ENCODE data around the gene BDKRB2.

Gene BDKRB2

DNA sequence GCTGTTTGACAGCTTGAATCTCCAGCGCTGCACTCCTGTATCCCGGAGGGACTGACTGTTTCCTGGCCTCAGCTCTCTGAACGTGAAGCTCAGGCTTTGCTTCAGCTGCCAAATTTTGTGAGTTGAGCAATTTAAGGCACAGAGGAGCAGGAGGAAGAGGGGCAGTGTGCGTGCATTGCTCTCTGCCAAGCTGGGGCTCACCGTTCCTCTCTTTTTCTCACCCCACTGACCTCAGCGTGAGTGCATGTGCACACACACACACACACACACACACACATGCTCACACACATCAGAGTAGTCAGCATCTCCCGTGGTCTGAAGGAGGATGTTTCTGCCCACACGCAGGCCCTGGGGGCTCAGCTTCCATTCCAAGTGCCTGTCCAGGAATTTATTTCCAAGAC, 27.8 kb upstream of the BDKRB2 start:
- DNase-seq, result no peak

DNA sequence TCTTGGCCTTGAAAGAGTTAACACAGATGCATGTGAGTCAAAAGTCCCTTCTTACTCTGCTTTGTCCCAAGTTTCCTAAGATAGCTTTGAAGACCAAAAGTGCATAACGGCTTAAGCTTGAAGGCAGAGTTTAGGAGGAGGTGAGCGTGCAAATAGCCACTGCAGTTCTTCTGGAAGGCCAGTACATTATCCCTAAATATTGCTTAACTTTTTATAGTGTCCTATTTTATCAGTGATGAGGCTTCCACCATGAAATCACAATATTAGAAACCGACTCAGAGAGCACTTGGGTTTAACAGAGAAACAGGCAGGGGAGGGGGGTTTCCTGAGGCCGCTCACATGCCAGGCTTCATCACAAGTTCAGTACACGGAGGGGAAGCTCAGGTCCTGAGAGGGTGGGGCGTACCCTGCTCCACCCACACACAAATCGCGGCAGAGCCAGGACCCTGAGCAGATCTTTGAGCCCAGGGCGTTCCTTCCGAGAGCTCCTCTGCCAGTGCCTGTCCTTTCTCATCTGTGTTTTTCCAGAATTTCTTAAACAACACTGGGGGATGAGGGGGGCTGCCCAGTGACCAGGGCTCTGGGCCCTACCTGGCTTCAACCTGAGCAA, 26.8 kb upstream of the BDKRB2 start:
- DNase-seq, result peak in 3 of 4 experiments; percentile 5 to 17 (median 8)

DNA sequence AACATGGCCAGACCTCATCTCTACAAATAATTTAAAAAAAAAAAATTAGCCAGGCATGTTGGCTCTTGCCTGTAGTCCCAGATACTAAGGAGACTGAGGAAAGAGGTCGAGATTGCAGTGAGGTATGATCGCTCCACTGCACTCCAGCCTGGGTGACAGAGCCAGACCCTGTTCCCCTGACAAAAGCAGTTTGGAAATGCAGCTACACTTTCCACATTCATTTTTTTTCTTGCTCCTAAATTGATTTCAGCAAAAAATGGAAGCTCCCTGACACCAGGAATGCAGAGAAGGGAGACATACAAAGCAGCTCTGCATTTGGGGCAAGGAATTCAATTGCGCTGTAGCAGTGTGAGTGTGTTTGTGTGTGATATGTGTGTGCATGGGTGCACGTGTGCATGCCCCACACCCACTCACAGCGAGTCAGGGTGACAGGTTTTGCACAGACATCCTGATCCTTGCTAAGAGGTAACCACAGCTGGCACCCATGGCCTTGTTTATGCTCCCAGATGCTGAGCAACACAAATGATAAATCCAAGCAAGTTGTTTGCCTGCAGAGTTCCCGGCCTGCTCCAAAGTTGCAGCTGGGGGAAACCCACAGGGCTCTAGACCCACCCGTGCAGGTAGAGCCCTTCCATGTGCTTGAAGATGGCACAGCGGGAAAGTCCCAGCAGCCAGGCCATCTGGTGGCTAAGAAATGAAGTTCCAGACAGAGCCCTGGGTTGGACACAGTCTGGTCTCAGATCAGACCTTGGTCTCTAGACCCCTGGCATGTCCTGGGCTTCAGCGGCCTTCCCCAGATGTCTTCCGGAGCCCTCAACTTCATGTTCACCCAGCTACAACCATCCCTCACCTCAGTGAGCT, 25.9 kb upstream of the BDKRB2 start:
- no peak for DNase-seq

DNA sequence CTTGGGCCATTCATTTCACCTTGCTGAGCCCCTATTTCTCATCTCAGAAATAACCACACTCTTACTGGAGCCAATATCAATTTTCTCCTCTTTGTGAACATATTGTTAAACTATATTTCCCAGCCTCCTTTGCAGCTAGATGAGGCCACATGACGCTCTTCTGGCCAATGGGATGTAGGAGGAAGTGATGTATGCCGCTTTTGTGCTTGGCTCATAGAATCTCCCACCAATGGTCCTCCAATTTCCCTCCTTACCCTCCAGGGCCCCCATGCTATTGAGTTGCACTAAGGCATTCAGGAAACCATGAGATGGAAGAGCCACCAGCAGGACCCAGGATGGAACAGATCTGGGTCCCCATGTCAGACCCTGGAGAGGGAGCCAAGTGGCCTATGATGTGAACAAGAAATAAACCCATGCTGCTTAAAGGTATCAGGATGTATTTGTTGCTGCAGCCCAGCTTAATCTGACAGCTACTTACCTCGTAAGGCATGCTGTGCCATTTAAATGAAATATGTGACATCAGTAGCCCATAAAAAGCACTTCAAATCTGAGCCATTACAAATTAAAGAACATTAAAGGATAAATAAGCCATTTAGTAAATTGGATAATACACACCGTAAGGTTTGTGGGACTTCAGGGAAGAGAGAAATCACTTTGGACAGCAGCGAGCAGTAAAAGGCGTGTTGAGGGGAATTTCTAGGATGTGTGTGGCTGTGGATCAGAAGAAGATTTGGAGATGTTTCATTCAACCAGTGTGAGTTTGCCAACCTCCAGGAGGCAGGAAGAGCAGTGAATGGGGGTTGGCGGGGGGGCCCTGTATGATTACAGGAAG, 24.4 kb upstream of the BDKRB2 start:
- no peak for DNase-seq

DNA sequence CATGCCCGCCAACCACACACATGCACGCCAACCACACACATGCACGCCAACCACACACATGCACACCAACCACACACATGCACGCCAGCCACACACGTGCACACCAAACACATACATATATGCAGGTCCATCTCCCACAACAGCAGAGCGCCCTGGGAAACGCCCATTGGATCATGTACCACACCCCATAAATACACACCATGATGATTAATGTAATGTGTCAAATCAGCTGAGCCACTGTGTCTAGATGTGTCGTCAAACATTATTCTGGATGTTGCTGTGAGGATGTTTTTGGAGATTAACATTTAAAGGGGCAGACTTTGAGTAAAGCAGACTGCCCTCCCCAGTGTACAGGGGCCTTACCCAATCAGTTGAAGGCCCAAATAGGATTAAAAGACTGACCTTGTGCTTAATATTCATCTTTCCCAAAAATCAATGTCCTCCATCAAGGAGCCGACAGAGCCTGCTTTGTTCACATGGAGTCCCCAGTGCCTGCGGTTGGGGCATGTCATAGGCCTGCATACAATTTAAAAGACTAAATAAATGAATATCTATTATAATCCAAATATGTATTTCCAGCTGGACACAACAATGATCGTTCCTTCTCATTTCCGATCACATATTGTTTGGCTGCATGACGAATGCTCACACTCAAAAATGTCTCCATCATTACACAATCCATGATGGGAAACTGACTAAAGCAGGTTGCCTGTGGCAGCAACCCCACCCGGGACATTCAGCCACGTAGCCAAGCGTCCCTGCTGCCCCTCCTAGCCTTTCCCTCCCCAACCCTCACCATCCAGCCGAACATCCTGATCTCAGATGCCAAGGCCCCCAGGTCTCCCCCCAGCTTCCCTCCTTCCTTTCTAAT, 23.2 kb upstream of the BDKRB2 start:
- no peak for DNase-seq

DNA sequence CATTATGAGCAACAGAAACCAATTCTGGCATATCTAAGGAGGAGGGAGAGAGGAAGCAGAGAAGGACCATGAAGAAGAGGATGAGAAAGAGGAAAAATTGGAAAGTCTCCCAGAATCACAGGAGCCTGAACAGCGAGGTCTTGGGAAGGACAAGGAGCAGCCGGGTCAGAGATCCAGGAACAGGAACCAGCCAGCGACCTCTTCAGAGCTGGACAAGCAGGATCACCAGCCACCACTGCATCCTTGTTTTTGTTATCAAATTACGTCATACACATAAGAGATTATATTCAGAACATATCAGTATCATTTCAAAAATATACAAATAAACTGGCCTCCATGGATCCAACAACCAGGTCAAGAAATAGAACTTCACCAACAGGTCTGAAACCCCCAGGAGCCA, 22.1 kb upstream of the BDKRB2 start:
- DNase-seq, result no peak

DNA sequence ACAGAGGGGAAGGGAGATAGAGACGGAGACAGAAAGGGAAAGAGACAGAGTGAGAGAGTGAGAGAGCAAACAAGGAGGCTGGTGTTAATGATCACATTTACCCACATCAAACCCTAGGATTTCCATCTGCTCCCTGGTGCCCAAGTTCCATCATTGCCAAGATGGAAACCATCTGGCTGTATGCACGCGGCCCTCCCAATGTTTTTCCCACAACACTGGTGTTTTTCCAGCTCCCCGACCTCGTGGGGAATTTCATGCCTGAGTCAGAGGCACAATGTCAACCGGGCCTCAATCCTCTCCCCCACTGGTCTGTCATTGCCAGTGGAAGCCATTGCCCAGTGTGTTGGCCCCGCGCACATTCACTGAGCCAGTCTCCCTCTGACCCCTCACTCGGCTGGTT, 19.9 kb upstream of the BDKRB2 start:
- no peak for DNase-seq

DNA sequence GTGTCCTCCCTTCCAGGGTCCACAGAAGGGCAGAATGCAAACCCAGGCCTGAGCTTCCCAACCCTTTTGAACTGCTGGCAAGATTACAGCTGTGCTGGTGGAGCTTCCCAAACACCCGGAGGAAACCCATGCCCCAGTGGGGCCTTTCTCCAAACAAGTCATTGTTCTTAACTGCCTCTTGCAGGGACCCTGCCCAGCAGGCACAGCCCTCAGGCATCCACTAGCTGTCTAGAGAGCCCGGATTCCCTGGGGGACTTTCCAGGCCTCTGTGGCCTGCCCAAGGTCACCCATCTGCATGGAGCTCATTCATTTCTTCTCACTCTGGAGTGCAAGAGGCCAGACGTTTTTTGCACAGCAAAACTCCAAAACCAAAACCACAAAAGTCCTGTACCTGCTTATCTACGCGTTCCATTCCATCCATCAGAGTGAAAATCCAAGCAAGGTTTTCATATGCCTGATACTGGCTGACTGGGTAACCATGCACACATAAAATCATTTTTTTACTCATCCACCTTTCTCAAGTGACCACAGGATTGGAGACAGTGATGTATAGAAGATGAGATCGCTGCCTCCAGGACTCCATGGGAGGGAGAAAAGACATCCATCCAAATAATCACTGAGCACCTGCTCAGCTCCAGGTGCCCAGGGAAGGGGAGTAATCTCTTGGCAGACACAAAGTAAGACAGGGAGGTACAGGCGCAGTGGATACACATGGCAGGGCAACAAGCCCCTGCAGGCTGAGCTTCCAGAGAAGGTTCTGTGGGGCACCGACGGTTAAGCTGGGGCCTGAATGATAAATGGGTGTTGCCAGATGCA, 17.2 kb upstream of the BDKRB2 start:
- no peak for DNase-seq

DNA sequence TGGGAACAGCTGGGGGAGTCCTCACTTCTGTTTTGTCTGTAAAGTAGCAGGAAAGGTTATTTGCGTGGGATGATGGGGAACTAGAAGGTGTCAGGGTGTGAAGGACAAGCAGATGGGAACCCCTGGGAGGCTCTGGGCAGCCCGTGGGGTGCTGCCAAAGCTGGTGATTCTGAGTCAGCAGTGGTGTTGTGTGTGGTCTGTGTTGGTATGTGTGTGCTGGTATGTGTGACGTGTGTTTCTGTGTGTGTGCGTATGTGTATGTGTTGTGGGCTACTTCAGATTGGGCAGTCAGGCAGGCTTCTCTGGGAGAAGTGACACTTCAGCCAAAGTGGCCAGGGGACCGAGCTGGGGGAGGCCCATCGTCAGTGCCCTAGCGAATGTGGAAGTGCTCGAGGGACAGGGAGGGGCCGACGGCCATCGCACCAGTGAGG, 15.3 kb upstream of the BDKRB2 start:
- DNase-seq, result peak; percentile 60 to 81 (median 72)

DNA sequence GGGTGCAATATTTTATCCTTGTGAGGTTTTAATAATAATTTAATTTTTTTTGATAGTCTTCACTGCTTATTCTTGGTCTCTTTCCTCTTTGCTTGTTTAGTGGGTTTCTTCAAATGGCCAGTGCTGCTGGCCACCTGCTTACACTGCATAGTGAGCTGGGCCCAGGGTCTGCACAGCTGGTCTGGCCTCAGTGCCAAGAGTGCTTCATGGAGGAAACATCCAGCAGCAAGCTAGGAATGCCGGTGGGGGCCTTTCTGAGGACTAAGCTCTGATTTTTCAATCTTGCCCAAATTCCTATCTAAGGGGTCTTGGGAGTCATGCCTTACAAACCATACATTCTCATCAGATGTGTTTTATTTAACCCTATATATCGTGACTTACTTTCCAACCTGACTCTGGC, 13.3 kb upstream of the BDKRB2 start:
- no peak for DNase-seq

DNA sequence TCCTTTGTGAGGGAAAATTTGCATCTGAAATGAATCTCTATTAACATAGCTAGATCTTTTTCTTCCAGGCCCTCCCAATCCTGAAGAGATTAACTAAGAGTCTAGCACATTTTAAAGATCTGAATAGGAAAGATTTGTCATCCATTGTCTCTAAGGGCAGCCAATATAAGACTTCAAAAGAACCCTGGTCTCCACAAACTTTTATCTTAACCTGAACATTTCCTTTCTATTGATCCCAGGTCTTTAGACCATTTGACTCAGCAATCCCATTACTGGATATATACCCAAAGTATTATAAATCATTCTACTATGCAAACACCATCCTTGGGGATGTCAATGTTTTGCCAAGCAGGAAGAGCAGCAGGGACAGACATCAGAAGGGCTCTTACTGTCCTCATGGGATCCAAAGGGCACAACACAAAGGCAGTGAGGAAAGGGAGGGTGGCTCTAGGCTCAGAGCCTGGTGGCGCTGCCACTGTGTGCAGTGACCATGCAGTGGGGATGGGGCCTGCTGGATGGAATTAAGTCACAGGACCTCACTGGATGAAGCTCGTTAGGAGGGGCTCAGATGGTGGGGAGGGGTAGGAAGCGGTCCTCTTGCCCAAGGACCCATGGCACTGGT, 12.7 kb upstream of the BDKRB2 start:
- DNase-seq, result no peak

DNA sequence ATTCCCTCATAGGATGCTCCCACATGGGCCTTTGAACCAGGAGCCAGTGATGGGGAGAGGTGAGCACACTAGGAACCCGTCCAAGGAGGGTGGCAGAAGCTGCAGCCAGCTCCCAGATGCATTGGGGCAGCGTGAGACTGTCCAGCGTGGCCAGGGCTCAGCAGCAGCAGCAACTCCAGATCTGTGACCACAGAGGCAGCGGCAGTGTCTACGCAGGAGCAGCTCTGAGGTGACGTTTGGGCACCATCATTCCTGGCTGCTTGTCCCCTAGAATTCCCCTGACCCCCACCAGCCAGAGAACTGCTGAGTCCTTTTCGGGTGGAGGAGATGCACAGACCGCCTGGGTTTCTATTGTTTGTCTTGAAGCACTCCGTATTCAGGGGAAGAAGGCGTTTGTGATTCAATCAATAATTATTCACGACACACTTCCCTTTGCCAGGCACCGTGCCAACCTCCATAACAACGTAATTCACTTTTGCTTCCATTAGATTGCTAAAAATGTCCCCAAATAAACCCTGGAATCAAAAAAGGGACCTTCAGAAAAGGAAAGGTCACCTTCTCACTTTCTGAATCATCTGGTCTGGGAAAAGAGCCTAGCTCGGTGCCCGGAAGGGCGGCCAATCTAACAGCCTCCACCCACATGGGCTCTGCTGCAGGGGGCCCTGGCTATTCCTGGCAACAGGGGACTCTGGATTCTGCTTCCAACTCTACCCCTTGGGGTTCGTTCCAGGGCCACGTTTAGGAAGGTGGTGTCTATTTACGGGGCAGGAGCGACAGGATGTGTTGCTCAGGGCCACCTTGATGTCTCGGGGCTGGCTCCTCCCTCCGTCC, 11.4 kb upstream of the BDKRB2 start:
- DNase-seq, result no peak

DNA sequence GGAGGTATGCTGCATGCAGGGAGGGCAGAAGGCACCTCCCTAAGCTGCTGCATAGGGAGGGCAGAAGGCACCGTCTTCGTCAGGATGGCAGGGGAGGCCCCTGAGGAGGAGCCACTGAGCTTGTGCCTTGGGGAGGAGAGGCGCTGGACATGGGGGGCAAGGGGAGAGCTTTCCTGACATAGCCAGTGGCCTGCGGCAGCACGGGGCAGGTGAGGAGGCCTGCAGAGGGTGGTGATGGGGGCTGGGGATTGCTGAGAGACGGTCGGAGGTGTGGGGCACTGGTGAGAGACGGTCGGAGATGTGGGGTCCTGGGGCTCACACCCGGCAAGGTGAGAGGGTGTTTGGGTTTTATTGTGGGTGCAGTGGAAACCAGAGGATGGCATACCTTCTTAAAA, 10.4 kb upstream of the BDKRB2 start:
- no peak for DNase-seq

DNA sequence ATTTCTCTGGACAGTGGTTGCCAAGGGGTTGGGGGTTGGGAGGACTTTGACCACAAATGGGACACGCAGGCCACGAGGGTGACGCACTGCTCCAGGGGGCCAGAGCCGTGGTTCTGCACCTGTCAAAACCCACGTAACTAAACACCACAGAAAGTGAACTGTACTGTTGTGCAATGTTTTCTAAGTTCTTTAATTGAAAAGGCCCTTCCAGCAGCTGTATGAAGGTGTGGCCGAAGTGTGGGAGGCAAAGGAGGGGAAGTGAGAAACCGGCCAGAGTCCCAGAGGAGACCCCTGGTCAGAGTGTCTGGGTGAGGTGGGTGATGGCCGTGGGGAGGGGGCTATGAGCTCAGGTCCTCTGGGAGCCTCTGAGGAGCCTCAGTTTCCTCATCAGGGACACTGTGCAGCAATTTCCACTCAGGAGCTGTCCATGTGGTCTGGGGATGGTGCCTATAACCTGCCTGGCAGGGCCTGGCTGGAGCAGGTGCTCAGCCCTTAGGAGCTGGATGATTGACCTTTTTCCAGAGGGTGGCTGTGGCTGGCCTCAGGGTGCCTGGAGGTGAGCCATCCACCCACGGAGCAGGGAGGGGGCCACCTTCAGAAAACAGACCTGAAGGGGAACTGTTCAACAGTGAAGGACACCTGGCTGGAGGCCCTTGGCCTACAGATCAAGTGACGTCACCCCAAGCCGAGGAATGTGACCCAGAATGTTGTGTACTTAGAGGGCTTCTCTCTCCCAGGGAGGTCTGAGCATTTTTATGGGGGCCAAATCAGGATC, 9.8 kb upstream of the BDKRB2 start:
- DNase-seq, result no peak

DNA sequence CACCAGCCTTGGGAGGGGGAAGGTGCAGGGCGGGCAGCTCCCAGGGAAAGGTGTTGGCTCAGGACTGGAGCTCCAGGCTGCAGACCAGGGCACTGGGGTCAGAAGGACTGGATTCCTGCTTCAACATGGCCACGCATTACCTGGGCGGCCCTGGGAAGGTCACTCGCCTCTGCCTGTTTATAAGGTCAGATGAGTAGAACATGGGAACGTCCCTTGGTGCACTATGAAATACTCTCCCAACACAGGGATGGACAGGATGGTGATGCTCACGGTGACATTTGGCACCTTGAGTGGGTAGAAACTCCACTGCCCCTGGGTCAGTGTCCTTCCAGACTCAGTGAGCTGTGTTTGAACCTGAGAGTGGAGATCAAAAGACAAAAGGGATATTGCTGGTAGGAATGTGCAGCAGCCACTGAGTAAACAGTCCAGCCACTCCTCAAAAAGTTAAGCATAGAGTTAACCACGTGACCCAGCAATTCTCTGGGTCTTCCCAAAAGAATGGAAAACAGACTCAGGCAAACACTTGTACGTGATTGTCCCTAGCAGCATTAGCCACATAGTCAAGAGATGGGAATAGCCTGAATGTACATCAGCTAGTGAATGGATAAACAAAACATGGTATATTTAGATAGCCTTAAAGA, 9.1 kb upstream of the BDKRB2 start:
- no peak for DNase-seq

DNA sequence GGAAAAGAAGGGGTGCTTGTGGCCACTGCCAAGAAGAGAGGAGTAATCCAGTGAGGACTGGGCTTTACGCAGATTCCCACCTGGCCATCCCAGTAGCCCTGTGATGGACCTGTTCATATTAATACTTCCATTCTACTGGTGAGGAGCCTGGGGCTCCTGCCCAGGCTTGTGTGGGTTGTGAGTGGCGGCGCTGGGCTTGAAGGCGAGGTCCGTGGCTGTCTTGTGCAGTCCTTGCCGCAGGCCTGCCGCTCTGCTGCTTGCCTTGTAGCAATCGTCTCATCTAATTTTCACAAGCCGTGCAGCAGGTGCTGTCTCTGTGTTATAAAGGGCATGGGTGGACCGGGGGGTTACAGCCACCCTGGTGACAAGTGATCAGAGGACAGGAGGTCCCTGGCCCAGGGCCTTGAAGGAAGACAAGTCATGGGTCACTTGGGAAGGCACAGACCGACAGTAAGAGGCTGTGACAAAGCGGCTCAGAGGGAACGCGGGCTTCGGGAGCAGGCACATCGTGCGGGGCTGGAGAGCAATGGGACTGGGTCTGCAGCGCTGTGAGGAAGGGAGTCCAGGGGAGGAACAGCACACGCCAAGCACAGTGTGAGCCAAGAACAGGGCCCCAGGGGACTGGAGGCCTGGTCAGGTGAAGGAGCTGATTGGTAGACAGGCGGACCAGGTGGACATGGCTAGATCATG, 7.3 kb upstream of the BDKRB2 start:
- DNase-seq, result no peak

DNA sequence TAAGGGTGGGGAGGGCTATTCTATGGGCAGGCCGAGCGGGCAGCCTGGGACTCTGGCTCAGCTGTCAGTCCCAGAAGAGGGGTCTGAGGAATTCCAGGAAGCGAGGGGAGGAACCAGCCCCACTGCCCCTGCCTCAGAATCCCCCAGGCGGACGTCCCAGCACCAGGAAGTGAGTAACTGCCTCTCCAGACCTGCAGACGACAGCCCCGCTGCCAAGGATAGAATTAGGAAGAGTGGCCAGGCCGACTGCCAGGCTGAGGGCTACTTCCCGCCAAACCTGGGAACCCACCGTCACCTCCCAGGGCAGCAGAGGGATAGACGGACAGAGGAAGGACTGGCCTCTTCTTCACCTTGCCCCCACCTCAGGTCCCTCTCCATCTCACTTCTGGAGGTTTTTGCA, 6.7 kb upstream of the BDKRB2 start:
- DNase-seq, result no peak
